MM.1S (cell line): Measurements from ENCODE around the gene ULK4.

Experiments
- DNase-seq: peaks from one replicate; pipeline ENCODE4 v3.0.0-alpha.2; 2015
- H2AFZ ChIP-seq: fragments of 300-600 bp; sonication (generic); 2 replicates; pipeline ENCODE4 v1.6.0; 2016; ENCODE audit warnings: antibody characterized with exemption, low read length
- H3F3A ChIP-seq: fragments of 300-600 bp; sonication (generic); 2 replicates; pipeline ENCODE4 v1.6.1; 2016; ENCODE audit warnings: mild to moderate bottlenecking, antibody characterized with exemption, low read length, moderate library complexity, mixed read lengths; ENCODE audit not compliant: insufficient read depth
- H3K27ac ChIP-seq: fragments of 300-600 bp; sonication (generic); 2 replicates; pipeline ENCODE4 v1.5.1; 2016; ENCODE audit warnings: mild to moderate bottlenecking, low read length
- H3K27me3 ChIP-seq: fragments of 300-600 bp; sonication (generic); replicated peaks from 2 replicates; pipeline ENCODE4 v1.6.0; 2016; ENCODE audit warnings: low read length; ENCODE audit not compliant: insufficient read depth
- H3K36me3 ChIP-seq: fragments of 300-600 bp; sonication (generic); replicated peaks from 2 replicates; pipeline ENCODE4 v1.6.1; 2016; ENCODE audit warnings: mild to moderate bottlenecking, low read length, mixed read lengths; ENCODE audit not compliant: insufficient read depth
- H3K4me1 ChIP-seq: fragments of 300-600 bp; sonication (generic); 2 replicates; pipeline ENCODE4 v1.6.1; 2016; ENCODE audit warnings: low read length, mixed read lengths
- H3K4me2 ChIP-seq: fragments of 300-600 bp; sonication (generic); 2 replicates; pipeline ENCODE4 v1.6.0; 2016; ENCODE audit warnings: low read depth, low read length
- H3K4me3 ChIP-seq: fragments of 300-600 bp; sonication (generic); 2 replicates; pipeline ENCODE4 v1.5.1; 2016; ENCODE audit warnings: low read length, mixed read lengths
- H3K79me2 ChIP-seq: fragments of 300-600 bp; sonication (generic); 2 replicates; pipeline ENCODE4 v1.6.1; 2016; ENCODE audit warnings: mixed run types, low read length, mixed read lengths
- H3K9ac ChIP-seq: fragments of 300-600 bp; sonication (generic); 2 replicates; pipeline ENCODE4 v1.6.1; 2016; ENCODE audit warnings: low read length, mixed read lengths
- H3K9me2 ChIP-seq: fragments of 300-600 bp; sonication (generic); replicated peaks from 2 replicates; pipeline ENCODE4 v1.6.1; 2016; ENCODE audit warnings: mild to moderate bottlenecking, low read length, mixed read lengths; ENCODE audit not compliant: insufficient read depth
- H3K9me3 ChIP-seq: fragments of 300-600 bp; sonication (generic); replicated peaks from 2 replicates; pipeline ENCODE4 v1.6.1; 2016; ENCODE audit warnings: mild to moderate bottlenecking, low read length, mixed read lengths; ENCODE audit not compliant: insufficient read depth
- H4K20me1 ChIP-seq: fragments of 300-600 bp; sonication (generic); 2 replicates; pipeline ENCODE4 v1.6.1; 2016; ENCODE audit warnings: mild to moderate bottlenecking, low read length, moderate library complexity, mixed read lengths; ENCODE audit not compliant: insufficient read depth
- EZH2 ChIP-seq: fragments of 300-600 bp; sonication (generic); optimal IDR thresholded peaks from 2 replicates; pipeline ENCODE3; 2017; ENCODE audit warnings: low read depth, mild to moderate bottlenecking, antibody characterized with exemption, low read length, mixed read lengths
- EZH2phosphoT487 ChIP-seq: fragments of 300-600 bp; sonication (generic); IDR thresholded peaks from 2 replicates; pipeline ENCODE4 v1.6.1; 2018; ENCODE audit warnings: antibody characterized with exemption, low read length
- TF ChIP-seq, protein P1 (sequence below): fragments of 300-600 bp; sonication (generic); IDR thresholded peaks from 2 replicates; pipeline ENCODE4 v1.5.1; 2016; ENCODE audit warnings: antibody characterized with exemption, low read length, mixed read lengths

Gene ULK4

DNA sequence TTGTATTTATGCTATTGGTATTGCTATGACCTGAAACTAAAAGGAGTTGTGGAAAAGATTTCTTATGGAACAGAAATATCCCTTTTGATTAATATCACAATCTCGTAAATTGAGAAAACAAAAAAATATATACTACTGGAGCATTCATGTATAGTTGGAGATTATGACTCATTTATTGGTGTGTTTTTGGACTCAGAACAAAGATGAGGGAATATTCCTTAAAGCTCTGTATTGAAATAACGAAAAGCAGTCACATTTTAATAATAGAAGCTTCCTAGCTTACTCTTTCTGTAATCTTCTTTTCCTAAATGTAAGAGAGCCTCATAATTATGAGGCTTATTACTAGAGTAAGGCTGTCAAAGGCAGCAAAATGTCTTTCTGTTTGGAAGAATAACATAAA is 748.3 kb downstream of the ULK4 start:
- H3K4me3 ChIP-seq: no peak overlapping the region
- DNase-seq: no peak
- peaks cover 98% of the 10 kb centered on the region for H3K79me2 ChIP-seq
- H3K27me3 ChIP-seq: no peaks in the 10 kb centered on the region
- H3K4me1 ChIP-seq: no peaks in the 10 kb centered on the region
- H3K27ac ChIP-seq: no peak overlapping the region
- TF ChIP-seq EZH2phosphoT487 (no peak), EZH2 (no peak)
- TF ChIP-seq, protein P1, sequence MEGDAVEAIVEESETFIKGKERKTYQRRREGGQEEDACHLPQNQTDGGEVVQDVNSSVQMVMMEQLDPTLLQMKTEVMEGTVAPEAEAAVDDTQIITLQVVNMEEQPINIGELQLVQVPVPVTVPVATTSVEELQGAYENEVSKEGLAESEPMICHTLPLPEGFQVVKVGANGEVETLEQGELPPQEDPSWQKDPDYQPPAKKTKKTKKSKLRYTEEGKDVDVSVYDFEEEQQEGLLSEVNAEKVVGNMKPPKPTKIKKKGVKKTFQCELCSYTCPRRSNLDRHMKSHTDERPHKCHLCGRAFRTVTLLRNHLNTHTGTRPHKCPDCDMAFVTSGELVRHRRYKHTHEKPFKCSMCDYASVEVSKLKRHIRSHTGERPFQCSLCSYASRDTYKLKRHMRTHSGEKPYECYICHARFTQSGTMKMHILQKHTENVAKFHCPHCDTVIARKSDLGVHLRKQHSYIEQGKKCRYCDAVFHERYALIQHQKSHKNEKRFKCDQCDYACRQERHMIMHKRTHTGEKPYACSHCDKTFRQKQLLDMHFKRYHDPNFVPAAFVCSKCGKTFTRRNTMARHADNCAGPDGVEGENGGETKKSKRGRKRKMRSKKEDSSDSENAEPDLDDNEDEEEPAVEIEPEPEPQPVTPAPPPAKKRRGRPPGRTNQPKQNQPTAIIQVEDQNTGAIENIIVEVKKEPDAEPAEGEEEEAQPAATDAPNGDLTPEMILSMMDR: no peak
- H4K20me1 ChIP-seq: peaks cover 35% of the 10 kb centered on the region
- no peak overlapping the region for H3K9ac ChIP-seq
- H2AFZ ChIP-seq: no peak overlapping the region
- H3K9me3 ChIP-seq: no peaks in the 10 kb centered on the region
- H3K9me2 ChIP-seq: no peaks in the 10 kb centered on the region
- H3K36me3 ChIP-seq: no peaks in the 10 kb centered on the region
- no peak overlapping the region for H3K4me2 ChIP-seq
- no peaks in the 10 kb centered on the region for H3F3A ChIP-seq

DNA sequence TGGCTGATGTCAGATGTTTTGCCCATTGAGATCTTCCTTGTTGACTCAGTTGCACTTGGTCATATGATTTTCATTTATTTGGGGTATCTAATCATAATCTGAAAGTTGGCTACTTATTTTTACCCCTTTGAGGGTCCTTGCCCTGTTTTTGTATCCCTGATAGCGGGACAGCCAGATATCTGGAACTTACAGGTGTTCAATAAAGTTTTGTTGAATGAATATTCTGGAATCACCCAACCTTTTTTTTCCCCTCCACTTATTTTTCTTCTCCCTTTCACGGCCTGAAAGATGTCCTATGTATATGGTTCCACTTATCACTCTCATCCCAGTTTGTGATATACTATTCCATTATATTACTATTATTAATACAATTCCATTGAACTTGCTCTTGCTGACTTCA is 749.8 kb downstream of the ULK4 start:
- Histone ChIP-seq H3K4me2 (no peak overlapping the region), H4K20me1 (peaks cover 34% of the 10 kb centered on the region), H3K9ac (no peak overlapping the region), H2AFZ (no peak overlapping the region), H3F3A (no peaks in the 10 kb centered on the region), H3K4me3 (no peak overlapping the region), H3K79me2 (peaks cover 98% of the 10 kb centered on the region), H3K27me3 (no peaks in the 10 kb centered on the region), H3K36me3 (no peaks in the 10 kb centered on the region), H3K4me1 (no peaks in the 10 kb centered on the region), H3K27ac (no peak overlapping the region), H3K9me2 (no peaks in the 10 kb centered on the region), H3K9me3 (no peaks in the 10 kb centered on the region)
- DNase-seq: no peak
- TF ChIP-seq EZH2: no peak
- TF ChIP-seq EZH2phosphoT487: no peak
- TF ChIP-seq, protein P1: no peak

DNA sequence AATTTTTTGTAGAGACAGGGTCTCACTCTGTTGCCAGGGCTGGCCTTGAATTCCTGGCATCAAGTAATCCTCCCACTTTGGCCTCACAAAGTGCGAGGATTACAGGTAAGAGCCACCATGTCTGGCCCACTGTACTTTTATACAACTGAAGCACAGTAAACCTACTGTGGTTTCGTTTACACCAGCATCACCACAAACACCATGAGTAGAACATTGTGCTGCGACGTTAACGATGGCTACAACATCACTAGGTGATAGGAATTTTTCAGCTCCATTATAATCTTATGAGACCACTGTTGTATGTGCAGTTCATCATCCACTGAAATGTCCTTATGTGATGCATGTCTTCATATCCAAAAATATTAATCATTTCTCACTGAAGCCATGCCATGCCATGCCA is 750.9 kb downstream of the ULK4 start:
- no peaks in the 10 kb centered on the region for H3K9me3 ChIP-seq
- no peak for TF ChIP-seq EZH2
- TF ChIP-seq, protein P1: no peak
- no peak for TF ChIP-seq EZH2phosphoT487
- DNase-seq: no peak
- no peak overlapping the region for H3K9ac ChIP-seq
- H3K27me3 ChIP-seq: no peaks in the 10 kb centered on the region
- peaks cover 98% of the 10 kb centered on the region for H3K79me2 ChIP-seq
- no peak overlapping the region for H3K27ac ChIP-seq
- H2AFZ ChIP-seq: no peak overlapping the region
- H3F3A ChIP-seq: no peaks in the 10 kb centered on the region
- no peaks in the 10 kb centered on the region for H3K4me1 ChIP-seq
- H3K4me3 ChIP-seq: no peak overlapping the region
- H3K36me3 ChIP-seq: no peaks in the 10 kb centered on the region
- no peak overlapping the region for H3K4me2 ChIP-seq
- no peaks in the 10 kb centered on the region for H3K9me2 ChIP-seq
- peaks cover 32% of the 10 kb centered on the region for H4K20me1 ChIP-seq
